ENCODE results near the gene SHISA7.
A peak's percentile ranks its signal among the peaks of the same experiment; 100 is the strongest.

SHISA7 gene

GRCh38 chr19:55443045-55443823 lies at the start of gene SHISA7:
SHISA7 (minus strand) TSS chr19:55443300; CDS start chr19:55442863, 437 bp downstream.
- DNase-seq (ENCODE audit: low read depth) = no peak

GRCh38 chr19:55492362-55492944 lies 49.4 kb upstream of the SHISA7 start:
- DNase-seq (ENCODE audit: low read depth) = no peak

GRCh38 chr19:55491546-55492360 lies 48.7 kb upstream of the SHISA7 start:
- no peak for DNase-seq (ENCODE audit: low read depth)

- no peak for DNase-seq (ENCODE audit: low read depth)
Observed at GRCh38 chr19:55490478-55491432, 47.7 kb upstream of the SHISA7 start.

GRCh38 chr19:55489711-55490477 lies 46.8 kb upstream of the SHISA7 start:
- DNase-seq (ENCODE audit: low read depth) = no peak

- no peak for DNase-seq (ENCODE audit: low read depth)
Observed at GRCh38 chr19:55488986-55489710, 46.0 kb upstream of the SHISA7 start.

GRCh38 chr19:55487924-55488687 lies 45.0 kb upstream of the SHISA7 start, which contains the start of gene SSC5D:
SSC5D (plus strand) TSS chr19:55488436; CDS start chr19:55488590, 154 bp downstream.
- peak; percentile 43 for DNase-seq (ENCODE audit: low read depth)

GRCh38 chr19:55486971-55487923 lies 44.1 kb upstream of the SHISA7 start:
- peak; percentile 92 for DNase-seq (ENCODE audit: low read depth)

- DNase-seq (ENCODE audit: low read depth) = no peak
Observed at GRCh38 chr19:55486043-55486970, 43.2 kb upstream of the SHISA7 start.

GRCh38 chr19:55485439-55486011 lies 42.4 kb upstream of the SHISA7 start:
- no peak for DNase-seq (ENCODE audit: low read depth)

GRCh38 chr19:55484593-55485438 lies 41.7 kb upstream of the SHISA7 start, which contains the start of gene NAT14:
NAT14 (plus strand) TSS chr19:55485188; CDS start chr19:55485709, 521 bp downstream.
- DNase-seq (ENCODE audit: low read depth) = no peak

- DNase-seq (ENCODE audit: low read depth) = no peak
Observed at GRCh38 chr19:55483706-55484592, 40.8 kb upstream of the SHISA7 start.

GRCh38 chr19:55482967-55483705 lies 40.0 kb upstream of the SHISA7 start:
- no peak for DNase-seq (ENCODE audit: low read depth)

Data from fibroblast of the conjunctiva (primary cell).